Smooth muscle cell (in vitro differentiated cells): ENCODE results near the gene AQP12B. TPM values are rescaled to one million over a fixed set of nuclear protein-coding genes. Genes with fewer than 3 reads are reported as not detected.

Source experiments
- DNase-seq: peaks from one replicate; lab custom pipeline; 2025; ENCODE audit not compliant: unreplicated experiment; lab: John Stamatoyannopoulos, UW
- H2AFZ ChIP-seq: fragments of 200-600 bp; sonication (generic); 2 replicates; pipeline ENCODE4 v1.6.0; 2016; ENCODE audit warnings: antibody characterized with exemption, low read depth, mild to moderate bottlenecking
- H3F3A ChIP-seq: fragments of 200-600 bp; sonication (generic); 2 replicates; pipeline ENCODE4 v1.6.0; 2017; ENCODE audit warnings: antibody characterized with exemption, low read depth
- H3K27ac ChIP-seq: fragments of 200-600 bp; sonication (generic); 2 replicates; pipeline ENCODE4 v1.5.1; 2016; ENCODE audit warnings: low read depth, mild to moderate bottlenecking
- H3K27me3 ChIP-seq: fragments of 200-600 bp; sonication (generic); 2 replicates; pipeline ENCODE4 v1.6.1; 2016; ENCODE audit warnings: low read depth, mild to moderate bottlenecking
- H3K36me3 ChIP-seq: fragments of 200-600 bp; sonication (generic); 2 replicates; pipeline ENCODE4 v1.5.1; 2016; ENCODE audit warnings: low read depth
- H3K4me1 ChIP-seq: fragments of 200-600 bp; sonication (generic); 2 replicates; pipeline ENCODE4 v1.5.1; 2016; ENCODE audit warnings: low read depth
- H3K4me2 ChIP-seq: fragments of 200-600 bp; sonication (generic); 2 replicates; pipeline ENCODE4 v1.6.0; 2016; ENCODE audit warnings: mild to moderate bottlenecking
- H3K4me3 ChIP-seq: fragments of 200-600 bp; sonication (generic); 2 replicates; pipeline ENCODE4 v1.5.1; 2016; ENCODE audit warnings: mild to moderate bottlenecking
- H3K79me2 ChIP-seq: fragments of 200-600 bp; sonication (generic); 2 replicates; pipeline ENCODE4 v1.6.0; 2016; ENCODE audit warnings: low read depth, mild to moderate bottlenecking
- H3K9ac ChIP-seq: fragments of 200-600 bp; sonication (generic); 2 replicates; pipeline ENCODE4 v1.6.0; 2016; ENCODE audit warnings: low read depth
- H3K9me3 ChIP-seq: fragments of 200-600 bp; sonication (generic); replicated peaks from 2 replicates; pipeline ENCODE4 v1.5.1; 2016; ENCODE audit warnings: low read depth
- H4K20me1 ChIP-seq: fragments of 200-600 bp; sonication (generic); 2 replicates; pipeline ENCODE4 v1.6.0; 2016; ENCODE audit warnings: low read depth
- CTCF ChIP-seq: fragments of 200-600 bp; sonication (generic); IDR thresholded peaks from 2 replicates; pipeline ENCODE4 v1.5.1; 2017; ENCODE audit warnings: borderline replicate concordance, mild to moderate bottlenecking, antibody characterized with exemption; ENCODE audit not compliant: insufficient read depth, poor library complexity, severe bottlenecking
- WGBS: methylation state at CpG from one replicate; pipeline ENCODE4 v1.1.7; 2016; ENCODE audit warnings: low lambda C conversion rate; 5-methylcytosine and 5-hydroxymethylcytosine counted together
- polyA plus RNA-seq: library from polyadenylated mRNA; unstranded; fragments of >200 nt; fragmentation: Nextera tagmentation; extraction: Ambion mirVana; gene quantifications from 2 replicates; pipeline ENCODE4 v1.2.1, GENCODE V29; 2016
- total RNA-seq: library from RNA; depleted of rRNA; stranded (reverse); fragments of >200 nt; gene quantifications from 2 replicates; pipeline ENCODE4 v1.2.3, GENCODE V29; 2014

AQP12B gene
- total and polyA plus RNA-seq, 2 experiments from 2014 or later, result not detected

GRCh38 chr2:240720686-240721595, 38.3 kb upstream of the AQP12B start:
- 95% methylated on average over 23 of the region's 25 CpGs for WGBS
- no peaks in the 10 kb centered on the region for H3K27me3 ChIP-seq
- no peak for TF ChIP-seq CTCF

GRCh38 chr2:240719676-240720545, 37.2 kb upstream of the AQP12B start:
- Histone ChIP-seq H3K79me2 (no peaks in the 10 kb centered on the region), H3K27ac (no peak overlapping the region), H4K20me1 (no peaks in the 10 kb centered on the region), H3K36me3 (no peaks in the 10 kb centered on the region), H3K4me1 (no peaks in the 10 kb centered on the region), H3K4me3 (no peak overlapping the region), H3K9ac (no peak overlapping the region), H3K4me2 (no peak overlapping the region), H3K27me3 (no peaks in the 10 kb centered on the region), H2AFZ (no peak overlapping the region), H3F3A (no peaks in the 10 kb centered on the region), H3K9me3 (no peaks in the 10 kb centered on the region)
- 97% methylated on average over 24 of the region's 25 CpGs for WGBS
- no peak for TF ChIP-seq CTCF
- no peak for DNase-seq

More at GRCh38 chr2:240720686-240721595, 38.3 kb upstream of the AQP12B start:
- Histone ChIP-seq H3K27ac (no peak overlapping the region), H3K4me1 (no peaks in the 10 kb centered on the region), H4K20me1 (no peaks in the 10 kb centered on the region), H3K79me2 (no peaks in the 10 kb centered on the region), H3F3A (no peaks in the 10 kb centered on the region), H3K36me3 (no peaks in the 10 kb centered on the region), H3K4me3 (no peak overlapping the region), H3K4me2 (no peak overlapping the region), H3K9ac (no peak overlapping the region), H3K9me3 (no peaks in the 10 kb centered on the region), H2AFZ (no peak overlapping the region)
- DNase-seq, result no peak

GRCh38 chr2:240718896-240719490, 36.3 kb upstream of the AQP12B start:
- WGBS, result 93% methylated on average over 25 of the region's 25 CpGs
- Histone ChIP-seq H3K27ac (no peak overlapping the region), H3K4me3 (no peak overlapping the region), H3K4me1 (no peaks in the 10 kb centered on the region), H3K4me2 (no peak overlapping the region), H3K27me3 (no peaks in the 10 kb centered on the region), H3K36me3 (no peaks in the 10 kb centered on the region), H3K79me2 (no peaks in the 10 kb centered on the region), H2AFZ (no peak overlapping the region), H3K9me3 (no peaks in the 10 kb centered on the region), H4K20me1 (no peaks in the 10 kb centered on the region), H3F3A (no peaks in the 10 kb centered on the region), H3K9ac (no peak overlapping the region)
- no peak for DNase-seq
- TF ChIP-seq CTCF, result no peak
